ENCODE results near the gene C1orf21. TPM values are rescaled to one million over a fixed set of nuclear protein-coding genes. Genes with fewer than 3 reads are reported as not detected.

The C1orf21 gene
- total RNA-seq, 4 donors from 2014 or later, result 13.1 to 30.6 (median 22.1) TPM

DNA sequence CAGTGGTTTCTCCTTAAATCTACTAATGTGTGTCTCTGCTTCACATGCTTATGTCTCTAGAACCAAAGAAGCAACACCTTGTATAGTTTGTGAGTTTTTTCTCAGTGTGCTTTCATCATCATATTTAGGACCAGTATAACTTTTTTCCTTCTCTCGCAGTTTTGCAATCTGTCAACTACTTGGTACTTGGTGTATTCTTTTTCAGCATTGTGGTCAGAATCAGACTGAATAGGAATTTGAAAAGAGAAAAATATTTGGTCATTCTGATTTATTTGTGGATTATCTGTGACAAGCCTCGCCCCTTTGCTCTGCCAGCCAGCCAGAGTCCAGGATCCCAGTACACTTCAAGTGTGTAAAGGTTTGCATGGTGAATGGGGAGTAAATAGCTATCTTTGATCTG lies 122.3 kb downstream of the C1orf21 start:
- H3K27ac ChIP-seq, result no peak overlapping the region
- TF ChIP-seq POLR2A (IDR thresholded peaks at IDR 0.05), result no peak
- TF ChIP-seq, protein P1, sequence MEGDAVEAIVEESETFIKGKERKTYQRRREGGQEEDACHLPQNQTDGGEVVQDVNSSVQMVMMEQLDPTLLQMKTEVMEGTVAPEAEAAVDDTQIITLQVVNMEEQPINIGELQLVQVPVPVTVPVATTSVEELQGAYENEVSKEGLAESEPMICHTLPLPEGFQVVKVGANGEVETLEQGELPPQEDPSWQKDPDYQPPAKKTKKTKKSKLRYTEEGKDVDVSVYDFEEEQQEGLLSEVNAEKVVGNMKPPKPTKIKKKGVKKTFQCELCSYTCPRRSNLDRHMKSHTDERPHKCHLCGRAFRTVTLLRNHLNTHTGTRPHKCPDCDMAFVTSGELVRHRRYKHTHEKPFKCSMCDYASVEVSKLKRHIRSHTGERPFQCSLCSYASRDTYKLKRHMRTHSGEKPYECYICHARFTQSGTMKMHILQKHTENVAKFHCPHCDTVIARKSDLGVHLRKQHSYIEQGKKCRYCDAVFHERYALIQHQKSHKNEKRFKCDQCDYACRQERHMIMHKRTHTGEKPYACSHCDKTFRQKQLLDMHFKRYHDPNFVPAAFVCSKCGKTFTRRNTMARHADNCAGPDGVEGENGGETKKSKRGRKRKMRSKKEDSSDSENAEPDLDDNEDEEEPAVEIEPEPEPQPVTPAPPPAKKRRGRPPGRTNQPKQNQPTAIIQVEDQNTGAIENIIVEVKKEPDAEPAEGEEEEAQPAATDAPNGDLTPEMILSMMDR (IDR thresholded peaks at IDR 0.05), result no peak
- WGBS, 2 donors, result 96 to 98% methylated on average over 2 of the region's 2 CpGs

DNA sequence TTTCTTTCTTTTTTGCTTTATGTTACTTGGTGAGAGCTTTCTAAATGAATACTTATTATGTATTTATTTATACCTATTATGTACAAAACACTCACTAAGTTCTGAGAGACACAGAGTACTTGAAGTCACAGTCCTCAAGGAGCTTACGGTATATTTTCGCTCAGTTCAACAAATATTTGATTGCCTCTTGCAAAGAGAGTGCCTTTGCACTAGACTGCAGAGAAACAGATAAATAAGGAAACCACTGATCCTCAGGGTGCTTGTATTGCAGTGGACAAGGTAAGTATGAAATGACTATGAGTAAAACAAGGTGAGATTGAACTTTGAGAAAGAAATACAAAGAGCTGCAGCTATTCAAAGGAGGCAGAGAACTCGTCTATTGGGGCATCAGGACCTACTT lies 123.3 kb downstream of the C1orf21 start:
- Histone ChIP-seq H3K27ac (no peak overlapping the region), H3K27me3 (no peaks in the 10 kb centered on the region), H3K4me1 (peaks cover 4 to 12% of the 10 kb centered on the region in 2 donors), H3K36me3 (no peaks in the 10 kb centered on the region), H3K9me3 (no peaks in the 10 kb centered on the region), H3K4me3 (replicated peaks in 1 of 3) (no peak overlapping the region)
- intact Hi-C loops (cut with DNase I), result no loop called here
- WGBS, 2 donors, result 97% methylated on average over 3 of the region's 3 CpGs
- DNase-seq, result no peak
- TF ChIP-seq POLR2A (IDR thresholded peaks at IDR 0.05), result no peak
- TF ChIP-seq, protein P1 (IDR thresholded peaks at IDR 0.05), result no peak

More for the DNA sequence above, 122.3 kb downstream of the C1orf21 start:
- DNase-seq, result no peak
- no peaks in the 10 kb centered on the region for H3K27me3 ChIP-seq
- no peaks in the 10 kb centered on the region for H3K36me3 ChIP-seq
- intact Hi-C loops (cut with DNase I), result no loop called here
- H3K4me3 ChIP-seq (replicated peaks in 1 of 3), result no peak overlapping the region
- H3K9me3 ChIP-seq, result no peaks in the 10 kb centered on the region
- H3K4me1 ChIP-seq, result peaks cover 4 to 12% of the 10 kb centered on the region in 2 donors

DNA sequence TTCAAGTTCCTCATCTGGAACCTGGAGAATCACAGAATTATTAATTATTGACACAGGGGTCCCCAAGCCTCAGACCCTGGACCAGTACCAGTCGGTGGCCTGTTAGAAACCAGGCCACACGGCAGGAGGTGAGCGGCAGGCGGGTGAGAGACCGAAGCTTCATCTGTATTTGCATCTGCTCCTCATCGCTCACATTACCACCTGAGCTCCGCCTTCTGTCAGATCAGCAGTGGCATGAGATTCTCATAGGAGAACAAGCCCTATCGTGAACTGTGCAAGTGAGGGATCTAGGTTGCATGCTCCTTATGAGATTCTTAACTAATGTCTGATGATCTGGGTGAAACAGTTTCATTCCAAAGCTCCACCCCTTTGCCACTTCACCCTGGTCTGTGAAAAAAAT lies 125.9 kb downstream of the C1orf21 start:
- Histone ChIP-seq H3K4me1 (peaks cover 4 to 7% of the 10 kb centered on the region in 2 donors), H3K27ac (no peak overlapping the region), H3K4me3 (replicated peaks in 1 of 3) (no peak overlapping the region), H3K36me3 (no peaks in the 10 kb centered on the region), H3K27me3 (no peaks in the 10 kb centered on the region), H3K9me3 (no peaks in the 10 kb centered on the region)
- WGBS, 2 donors, result 98 to 99% methylated on average over 8 of the region's 8 CpGs
- no peak for DNase-seq
- intact Hi-C loops (cut with DNase I), result no loop called here
- no peak for TF ChIP-seq POLR2A (IDR thresholded peaks at IDR 0.05)
- TF ChIP-seq, protein P1 (IDR thresholded peaks at IDR 0.05), result no peak

DNA sequence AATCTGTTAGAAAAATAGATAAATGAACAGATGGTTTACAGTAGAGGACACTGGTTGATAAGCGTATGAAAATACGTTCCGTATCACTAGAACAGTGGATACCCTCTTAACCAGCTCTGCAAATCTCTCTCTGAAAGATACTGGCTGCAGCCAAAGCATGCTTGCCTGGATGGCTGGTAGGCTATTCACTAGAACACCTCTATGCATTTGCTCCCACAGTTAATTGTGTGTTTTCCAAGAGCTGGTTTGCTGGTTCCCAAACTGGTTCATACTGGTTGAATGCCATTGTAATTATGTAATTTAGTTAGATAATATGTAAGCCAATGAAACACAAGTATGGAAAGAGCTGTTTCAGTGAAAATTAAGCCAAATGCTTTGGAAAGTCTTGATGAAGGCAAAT lies 126.6 kb downstream of the C1orf21 start:
- WGBS, 2 donors, result 92 to 94% methylated on average over 3 of the region's 3 CpGs
- intact Hi-C loops (cut with DNase I), result no loop called here

DNA sequence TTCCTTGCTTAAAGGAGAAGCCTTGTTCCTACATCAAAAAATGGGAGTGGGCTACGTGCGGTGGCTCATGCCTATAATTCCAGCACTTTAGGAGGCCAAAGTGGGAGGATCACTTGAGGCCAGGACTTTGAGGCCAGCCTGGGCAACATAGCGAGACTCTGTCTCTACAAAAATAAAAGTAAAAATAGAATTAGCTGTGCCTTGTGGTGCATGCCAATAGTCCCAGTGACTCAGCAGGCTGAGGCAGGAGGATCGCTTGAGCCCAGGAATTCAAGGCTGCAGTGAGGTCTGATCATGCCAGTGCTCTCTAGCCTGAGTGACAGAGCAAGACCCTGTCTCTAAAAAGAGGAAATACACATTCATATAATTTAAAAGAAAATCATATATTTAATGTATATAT lies 127.1 kb downstream of the C1orf21 start:
- Histone ChIP-seq H3K4me3 (replicated peaks in 1 of 3) (no peak overlapping the region), H3K27ac (no peak overlapping the region), H3K36me3 (no peaks in the 10 kb centered on the region), H3K27me3 (no peaks in the 10 kb centered on the region), H3K4me1 (no peaks in the 10 kb centered on the region), H3K9me3 (no peaks in the 10 kb centered on the region)
- WGBS, 2 donors, result 83 to 94% methylated on average over 4 of the region's 4 CpGs
- TF ChIP-seq, protein P1 (IDR thresholded peaks at IDR 0.05), result no peak
- no peak for TF ChIP-seq POLR2A (IDR thresholded peaks at IDR 0.05)
- intact Hi-C loops (cut with DNase I), result no loop called here
- DNase-seq, result no peak

More for the DNA sequence above, 126.6 kb downstream of the C1orf21 start:
- no peak overlapping the region for H3K27ac ChIP-seq
- TF ChIP-seq, protein P1 (IDR thresholded peaks at IDR 0.05), result no peak
- no peak for TF ChIP-seq POLR2A (IDR thresholded peaks at IDR 0.05)
- H3K27me3 ChIP-seq, result no peaks in the 10 kb centered on the region
- DNase-seq, result no peak
- H3K4me3 ChIP-seq (replicated peaks in 1 of 3), result no peak overlapping the region
- no peaks in the 10 kb centered on the region for H3K36me3 ChIP-seq
- H3K9me3 ChIP-seq, result no peaks in the 10 kb centered on the region
- peaks cover 0 to 4% of the 10 kb centered on the region in 2 donors for H3K4me1 ChIP-seq

Data from thyroid gland (tissue), 4 donors.